Germinal center (tissue), 1 donor: ENCODE measurements around the gene SPATA16.
"Not testable (repeated sequence)": the region's sequence is repeated elsewhere in the genome, so short reads cannot be mapped to it uniquely, and the experiment has no call there.

Experiments
- DNase-seq: peaks from one replicate; pipeline ENCODE4 v3.0.0; 2012; ENCODE audit warnings: mixed read lengths, low spot score

SPATA16 gene

DNA sequence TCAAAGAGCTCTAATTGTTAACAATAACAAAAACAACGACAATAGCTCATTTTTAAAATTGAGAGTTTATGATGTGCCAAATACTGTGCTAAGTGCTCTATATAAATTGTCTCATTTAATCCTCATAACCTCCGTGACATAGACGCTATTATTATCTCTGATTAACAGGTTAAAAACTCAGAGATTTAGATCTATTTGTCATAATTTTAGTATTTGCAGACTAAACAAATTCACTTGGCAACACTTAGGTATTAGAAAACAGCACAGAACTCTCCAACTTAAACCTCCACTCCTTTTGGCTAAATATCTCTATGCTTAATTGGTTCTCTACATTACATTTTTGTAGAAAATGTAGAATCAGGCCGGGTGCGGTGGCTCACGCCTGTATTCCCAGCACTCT lies 136.4 kb downstream of the SPATA16 start:
- no peak for DNase-seq

DNA sequence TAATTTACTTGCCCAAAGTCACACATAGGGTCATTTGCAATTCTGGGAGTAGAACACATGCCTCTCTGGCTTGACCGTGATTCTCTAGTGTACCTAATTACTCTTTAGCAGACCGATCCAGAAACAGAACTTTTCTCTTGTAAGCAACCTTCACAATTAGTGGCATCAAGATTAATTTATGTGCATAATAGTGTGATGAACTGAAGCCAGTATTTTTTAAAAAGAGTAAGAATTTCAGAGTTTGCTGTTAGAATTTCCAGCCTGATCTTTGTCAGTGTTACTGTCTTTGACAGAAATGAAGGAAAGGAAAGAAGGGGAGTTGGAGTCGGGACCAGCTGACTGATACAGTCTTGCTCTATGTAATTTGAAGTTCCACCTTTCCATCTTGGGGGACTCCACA lies 137.1 kb downstream of the SPATA16 start:
- no peak for DNase-seq

DNA sequence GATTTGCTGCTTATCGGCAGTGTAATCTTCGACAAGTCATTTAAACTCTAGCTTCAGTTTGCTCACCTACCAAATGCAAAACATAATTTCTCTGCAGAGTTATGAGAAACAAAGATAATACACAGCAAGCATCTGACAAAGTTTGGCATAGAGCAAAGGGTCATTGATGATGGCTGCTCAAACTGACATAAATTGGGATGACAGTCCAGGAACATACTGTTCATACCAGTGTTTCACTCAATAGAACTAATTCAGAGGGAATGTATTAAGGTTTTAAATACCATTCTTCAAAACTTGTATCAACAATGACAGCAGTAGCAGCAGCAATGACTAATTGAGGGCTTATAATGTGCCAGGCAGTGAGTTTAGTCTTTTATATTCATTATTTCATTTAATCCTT lies 137.6 kb downstream of the SPATA16 start:
- DNase-seq, result no peak

DNA sequence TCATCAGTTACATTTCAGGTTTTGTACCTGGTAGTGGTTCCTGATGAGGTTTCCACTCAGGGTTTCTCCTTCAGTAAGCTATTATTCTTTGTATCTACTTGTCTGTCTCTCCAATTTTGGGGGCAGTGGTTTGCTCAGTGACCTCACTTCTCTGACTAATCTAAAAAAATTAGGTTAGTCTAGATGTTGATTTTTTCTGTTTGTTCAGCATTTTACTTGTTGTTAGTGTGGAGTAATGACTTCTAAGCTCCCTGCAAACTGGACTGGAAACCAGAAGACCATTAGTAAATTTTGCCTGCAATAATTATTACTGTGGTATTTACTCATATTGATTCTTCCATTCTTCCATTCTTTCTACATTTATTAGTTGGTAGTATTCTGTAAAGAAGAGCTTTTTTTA lies 139.4 kb downstream of the SPATA16 start:
- no peak for DNase-seq

DNA sequence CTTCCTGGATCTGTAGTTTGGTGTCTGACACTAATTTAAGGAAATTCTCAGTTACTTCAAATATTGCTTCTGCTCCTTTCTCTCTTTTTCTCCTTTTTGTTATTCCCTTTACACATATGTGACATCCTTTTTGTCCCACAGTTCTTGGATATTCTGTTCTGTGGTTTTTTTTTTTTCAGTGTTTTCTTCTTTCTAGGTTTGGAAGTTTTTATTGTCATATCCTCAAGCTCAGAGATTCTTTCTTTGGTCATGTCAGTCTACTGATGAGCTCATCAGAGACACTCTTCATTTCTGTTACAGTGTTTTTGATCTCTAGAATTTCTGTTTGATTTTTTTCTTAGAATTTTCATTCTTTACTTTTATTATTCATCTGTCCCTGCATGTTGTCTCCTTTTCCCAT lies 140.5 kb downstream of the SPATA16 start:
- DNase-seq, result no peak

DNA sequence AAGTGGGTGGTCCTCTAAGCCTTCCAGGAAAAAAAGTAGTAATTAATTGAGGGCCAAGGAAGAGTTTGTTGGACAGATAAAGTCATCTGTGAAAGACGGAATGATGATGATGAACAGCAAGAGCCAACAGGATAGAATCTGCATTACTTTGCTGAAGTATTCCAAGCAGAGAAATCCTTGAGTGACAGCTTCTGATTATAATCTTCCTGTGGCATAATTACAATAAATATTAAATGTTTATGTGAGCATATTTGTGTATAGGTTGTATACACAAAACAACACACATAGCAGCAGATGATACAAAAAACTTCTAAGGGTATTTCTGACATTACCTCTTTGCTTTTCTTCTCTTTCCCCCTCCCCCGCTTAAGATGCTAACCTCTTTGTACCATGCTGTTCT lies 147.6 kb downstream of the SPATA16 start:
- no peak for DNase-seq

DNA sequence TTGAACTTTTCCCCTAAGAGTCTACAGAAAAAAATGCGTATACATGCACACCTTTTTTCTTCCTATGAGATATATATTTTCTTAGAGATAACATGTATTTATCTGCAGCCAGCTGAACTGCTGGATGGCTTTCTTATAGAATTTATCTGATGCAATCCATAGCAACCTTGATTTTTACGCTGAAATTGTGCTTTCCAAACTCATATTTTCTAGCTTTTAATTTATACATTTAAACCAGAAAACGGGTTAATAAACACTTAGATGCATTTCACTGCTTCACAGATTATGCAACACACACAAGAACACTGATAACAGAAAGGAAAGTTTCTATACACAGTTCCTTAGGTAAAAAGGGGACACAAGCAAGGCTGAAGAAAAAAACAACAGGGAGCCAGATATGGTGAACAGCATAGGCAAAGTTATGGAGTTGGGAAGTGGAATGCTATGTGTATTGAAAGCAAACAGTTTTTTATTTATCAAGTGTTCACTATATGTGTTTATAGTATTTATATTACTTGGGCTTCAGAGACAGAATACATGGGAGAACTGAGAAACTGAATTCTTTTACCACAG lies 149.5 kb downstream of the SPATA16 start:
- no peak for DNase-seq

DNA sequence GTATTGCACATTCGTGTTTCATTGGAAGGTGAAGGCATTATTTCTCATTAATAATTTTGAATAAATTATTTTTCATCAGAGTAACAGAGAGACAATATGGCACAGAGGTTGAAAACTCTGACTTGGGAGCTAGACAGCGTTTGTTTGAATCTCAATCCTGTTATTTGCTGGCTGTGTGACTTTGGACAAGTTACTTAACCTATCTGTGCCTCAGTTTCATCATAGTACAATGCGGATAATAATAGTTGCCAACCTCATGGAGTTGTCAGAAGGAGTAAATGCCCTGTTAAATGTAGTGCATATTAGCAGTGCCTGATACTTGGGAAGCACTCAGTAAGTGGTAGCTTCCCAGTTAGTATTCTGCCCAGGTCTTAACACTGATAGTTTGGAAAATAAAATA lies 151.7 kb downstream of the SPATA16 start:
- no peak for DNase-seq

DNA sequence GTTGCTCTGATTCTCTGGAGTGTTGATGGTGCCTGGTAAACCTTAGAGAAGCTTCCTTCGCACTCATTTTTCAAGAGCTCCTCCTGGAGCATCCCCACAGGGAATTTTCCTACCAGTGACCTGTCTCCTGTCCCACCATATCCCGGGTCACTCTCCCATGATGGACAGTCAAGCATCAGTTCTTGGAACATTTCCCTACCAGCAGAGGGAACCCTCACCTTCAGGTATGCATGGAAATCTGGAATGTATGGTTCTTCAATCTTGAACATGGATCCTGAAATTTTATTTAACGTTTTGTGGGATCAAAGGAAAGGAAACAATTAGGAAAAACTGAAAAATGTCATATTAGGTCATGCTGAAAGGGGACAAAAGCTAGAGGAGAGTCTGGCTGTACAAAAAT lies 153.8 kb downstream of the SPATA16 start:
- no peak for DNase-seq

DNA sequence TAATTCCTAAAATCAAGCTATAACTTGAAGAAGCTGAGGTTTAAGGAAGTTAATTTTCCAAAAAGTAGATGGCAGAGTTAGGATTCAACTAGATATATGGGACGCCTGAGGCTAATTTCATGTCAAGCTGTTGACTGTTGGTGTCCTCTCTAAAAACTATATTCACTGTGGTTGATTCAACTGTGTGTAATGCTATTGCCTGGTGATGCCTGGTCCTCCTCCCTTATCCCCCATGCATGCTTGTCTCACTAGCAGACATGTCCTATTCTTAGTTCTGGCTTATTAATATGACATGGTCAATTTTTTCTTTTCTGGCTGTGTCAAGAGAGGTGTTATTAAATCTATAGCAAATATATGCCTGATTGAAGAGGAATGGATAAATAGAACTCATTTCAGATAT lies 156.1 kb downstream of the SPATA16 start:
- DNase-seq, result no peak

DNA sequence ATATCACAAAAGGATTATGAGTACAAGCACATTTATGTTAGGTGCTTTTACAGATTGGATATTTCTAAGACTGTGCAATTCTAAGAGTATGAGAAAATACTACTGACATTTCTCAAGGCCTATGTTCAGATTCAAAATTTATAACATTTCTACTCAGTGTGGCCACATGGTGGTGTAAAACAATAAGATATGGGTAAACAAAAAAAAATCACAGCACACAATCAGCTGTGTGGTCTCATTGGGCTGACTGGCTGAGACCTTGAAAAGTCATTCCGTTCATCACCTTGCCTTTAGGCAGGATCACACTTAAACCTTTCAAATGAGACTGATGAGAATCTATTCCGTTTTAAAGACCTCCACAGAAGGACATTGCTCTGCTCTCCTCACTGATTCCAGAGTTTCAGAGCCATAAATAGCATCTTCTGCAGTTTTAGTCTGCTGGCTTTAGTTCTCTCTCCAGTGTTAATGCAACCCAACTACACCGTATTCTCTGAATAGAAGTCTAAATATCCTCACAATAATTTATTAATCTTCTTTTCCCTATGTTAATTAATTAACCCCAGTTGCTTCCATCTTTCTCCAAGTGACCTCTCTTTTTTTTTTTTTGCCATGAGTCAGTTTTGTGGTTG lies 158.2 kb downstream of the SPATA16 start:
- no peak for DNase-seq

DNA sequence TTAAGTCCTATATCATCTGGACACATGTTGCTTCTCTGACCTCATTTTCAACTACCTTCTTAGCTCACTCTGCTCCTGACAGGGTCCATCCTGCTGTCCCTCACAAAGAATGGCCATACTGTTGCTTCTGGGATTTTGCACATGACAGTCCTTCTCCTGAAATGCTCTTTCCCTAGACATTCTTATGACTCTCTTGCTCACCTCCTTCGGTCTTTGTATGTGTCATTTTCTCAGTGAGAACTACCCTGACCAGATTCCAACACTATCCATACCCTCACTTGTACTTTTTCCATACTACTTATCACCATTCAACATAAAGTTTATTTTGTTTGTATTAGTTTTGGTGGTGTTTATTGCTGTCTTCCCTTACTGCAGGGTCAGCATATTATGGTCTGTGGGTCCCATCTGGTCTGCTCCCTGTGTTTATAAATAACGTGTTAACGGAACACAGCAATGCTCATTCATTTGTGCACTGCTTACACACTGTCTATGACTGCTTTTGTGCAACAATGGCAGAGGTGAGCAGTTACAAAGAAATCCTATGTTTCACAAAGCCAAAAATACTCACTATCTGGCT lies 159.5 kb downstream of the SPATA16 start:
- DNase-seq, result no peak

DNA sequence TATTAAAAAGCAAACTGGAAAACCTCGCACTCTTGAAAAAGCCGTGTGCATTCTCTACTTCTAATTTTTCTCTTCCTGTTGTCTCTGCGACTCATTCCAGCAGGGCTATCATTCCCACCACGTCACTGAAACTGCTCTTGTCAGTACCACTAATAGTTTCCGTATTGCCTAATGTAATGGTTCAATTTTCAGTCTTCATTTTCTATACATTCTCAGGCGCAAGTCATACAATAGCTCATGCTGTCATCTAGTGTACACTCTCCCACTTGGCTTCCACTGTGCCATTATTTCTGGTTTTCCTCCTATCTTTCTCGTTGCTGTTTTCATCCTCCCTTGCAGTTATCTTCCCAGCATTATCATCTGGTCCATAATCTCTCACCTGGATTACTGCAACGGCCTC lies 160.2 kb downstream of the SPATA16 start:
- DNase-seq, result no peak

DNA sequence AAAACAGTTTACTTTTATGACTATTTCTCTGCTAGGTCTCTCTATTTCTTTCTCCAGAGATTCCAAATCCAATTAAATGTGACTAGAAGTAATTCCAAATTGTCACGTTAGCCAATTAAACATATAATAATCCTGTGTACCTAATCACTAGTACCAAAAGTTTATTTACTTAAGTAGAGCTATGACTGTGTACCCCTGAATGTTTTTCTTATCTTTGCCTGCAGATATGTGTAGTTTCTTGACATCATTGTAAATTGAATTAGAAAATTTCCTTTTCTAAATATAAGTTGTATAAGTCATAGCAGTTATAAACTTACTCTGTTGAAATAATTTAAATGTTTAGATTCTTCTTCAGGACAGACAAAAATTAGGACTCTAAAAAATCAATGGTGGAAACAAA lies 163.3 kb downstream of the SPATA16 start:
- DNase-seq, result no peak

DNA sequence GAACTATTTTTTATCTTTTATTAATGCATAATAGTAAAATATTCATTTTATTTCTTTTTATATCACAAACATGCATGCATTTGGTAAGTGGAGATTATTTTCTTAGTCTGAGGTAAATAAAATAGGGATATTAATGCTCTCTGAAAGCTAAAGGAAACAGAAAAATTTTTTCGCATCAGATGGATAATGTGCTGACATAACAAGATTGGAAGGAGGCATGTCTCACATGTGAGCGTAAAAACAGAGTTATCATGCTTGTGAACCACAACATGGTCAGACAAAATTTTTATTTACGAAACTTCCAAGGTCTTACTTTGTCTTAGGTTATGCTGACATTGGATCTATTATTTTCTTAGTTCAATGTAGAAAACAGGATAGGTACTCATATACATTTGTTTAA lies 166.1 kb downstream of the SPATA16 start:
- no peak for DNase-seq

DNA sequence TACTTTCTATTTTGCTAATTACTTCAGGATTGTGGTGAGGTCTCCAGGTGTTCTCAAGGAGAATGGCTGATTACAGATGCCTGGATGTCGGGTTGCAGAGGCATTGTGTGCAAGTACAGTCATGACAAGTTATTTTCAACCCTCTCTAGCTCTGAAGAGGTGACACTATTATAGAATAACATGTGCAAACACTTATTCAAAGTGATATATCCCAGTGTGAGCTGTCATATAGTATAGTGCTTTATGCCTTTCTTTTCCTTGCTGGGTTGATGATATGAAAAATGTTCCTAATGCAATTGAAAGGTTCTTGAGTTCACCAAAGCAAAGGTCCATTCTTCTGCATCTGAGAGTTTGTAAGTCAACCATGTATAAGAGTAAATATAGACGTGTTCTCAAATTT lies 167.2 kb downstream of the SPATA16 start:
- DNase-seq, result no peak

DNA sequence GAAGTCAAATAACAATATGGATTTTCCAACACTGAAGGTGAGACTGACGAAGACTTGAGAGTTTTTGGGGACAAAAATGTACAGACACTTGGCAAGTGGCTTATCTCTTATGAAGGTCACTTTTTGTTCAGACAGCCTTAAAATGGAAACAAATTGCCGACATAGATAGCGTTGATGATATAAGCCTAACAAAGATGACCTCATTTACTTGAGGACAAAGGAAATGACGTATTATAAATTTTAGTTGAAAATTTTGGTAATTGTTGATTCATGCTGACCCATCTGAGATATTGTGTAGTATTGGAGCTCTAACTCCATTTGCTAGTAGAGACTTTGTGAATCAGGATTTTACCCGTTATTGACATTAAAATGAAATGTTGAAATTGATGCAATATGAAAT lies 168.3 kb downstream of the SPATA16 start:
- DNase-seq, result no peak

DNA sequence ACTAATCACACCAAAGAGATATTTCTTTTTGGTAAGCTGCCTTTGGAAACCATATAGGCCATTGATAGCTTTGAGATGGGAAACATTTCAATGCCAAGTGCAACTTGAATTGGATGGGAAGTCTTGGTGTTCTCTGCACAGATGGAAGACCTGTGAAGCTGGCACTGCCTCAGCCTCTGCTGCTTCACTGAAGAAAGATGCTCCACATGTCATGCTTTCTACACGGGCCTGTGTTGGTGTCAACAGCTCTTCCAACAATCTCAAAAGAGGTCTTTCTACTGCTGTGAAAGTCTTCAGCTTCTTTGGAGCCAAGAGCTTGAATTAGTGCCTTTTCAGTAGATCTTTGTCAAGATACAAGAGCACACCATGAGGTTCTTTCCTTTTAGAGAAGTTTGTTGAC lies 169.0 kb downstream of the SPATA16 start:
- DNase-seq, result no peak

DNA sequence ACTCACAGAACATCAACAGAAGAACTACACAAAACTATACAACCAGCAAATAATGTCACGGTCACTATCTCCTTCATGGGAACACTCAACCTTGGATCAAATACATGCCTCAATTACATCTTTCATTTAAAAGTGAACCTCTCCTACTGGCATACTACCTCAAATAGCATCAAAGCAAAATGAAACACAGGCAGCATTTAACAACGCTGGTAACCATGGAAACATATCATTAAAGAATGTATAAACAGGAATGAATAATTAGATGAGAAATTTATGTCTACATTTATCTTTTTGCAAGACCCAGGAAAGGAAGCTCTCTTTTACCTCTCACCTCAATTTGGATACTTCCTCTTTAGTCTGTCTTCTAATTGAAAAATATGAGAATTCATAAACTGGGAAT lies 172.4 kb downstream of the SPATA16 start:
- DNase-seq, result no peak

DNA sequence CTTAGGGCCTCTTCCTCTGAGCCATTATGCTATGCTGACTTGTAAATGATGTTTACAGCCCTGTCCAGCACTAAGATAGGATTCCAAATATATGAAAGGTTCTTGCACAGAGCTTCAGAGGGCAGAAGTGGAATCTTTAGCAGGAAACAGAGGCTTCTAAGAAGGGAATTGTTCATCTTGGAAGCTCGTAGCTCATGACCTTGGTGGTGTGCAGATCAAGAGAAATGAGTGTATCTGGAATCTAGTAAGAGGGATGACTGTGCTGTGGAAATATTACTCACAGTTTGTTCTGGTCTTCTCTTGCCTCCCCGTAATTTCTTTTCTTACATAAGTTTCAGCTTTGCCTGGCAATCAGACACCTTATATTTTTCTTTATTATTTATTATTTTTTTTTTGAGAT lies 175.8 kb downstream of the SPATA16 start:
- DNase-seq, result no peak

DNA sequence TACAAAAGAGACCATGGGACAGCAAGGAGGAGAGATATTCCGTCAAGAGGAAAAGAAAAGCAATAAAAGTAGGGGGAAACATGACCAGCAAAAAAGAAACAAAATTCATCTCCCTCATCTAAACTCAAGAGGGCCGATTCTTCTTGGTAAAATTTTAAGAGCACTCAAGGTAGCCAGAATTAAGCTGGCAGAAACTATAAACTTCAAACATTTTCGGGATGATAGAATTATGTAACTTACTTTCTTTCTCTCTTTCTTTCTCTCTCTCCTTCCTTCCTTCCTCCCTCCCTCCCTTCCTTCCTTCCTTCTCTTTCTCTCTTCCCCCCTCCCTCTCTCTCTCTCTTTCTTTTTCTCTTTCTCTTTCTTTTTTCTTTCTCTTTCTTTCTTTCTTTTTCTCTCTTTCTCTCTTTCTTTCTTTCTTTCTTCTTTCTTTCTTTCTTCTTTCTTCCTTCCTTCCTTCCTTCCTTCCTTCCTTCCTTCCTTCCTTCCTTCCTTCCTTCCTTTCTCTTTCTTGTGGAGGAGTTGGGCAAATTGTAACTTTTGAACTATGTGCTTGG lies 180.3 kb downstream of the SPATA16 start:
- DNase-seq, result not testable (repeated sequence)

DNA sequence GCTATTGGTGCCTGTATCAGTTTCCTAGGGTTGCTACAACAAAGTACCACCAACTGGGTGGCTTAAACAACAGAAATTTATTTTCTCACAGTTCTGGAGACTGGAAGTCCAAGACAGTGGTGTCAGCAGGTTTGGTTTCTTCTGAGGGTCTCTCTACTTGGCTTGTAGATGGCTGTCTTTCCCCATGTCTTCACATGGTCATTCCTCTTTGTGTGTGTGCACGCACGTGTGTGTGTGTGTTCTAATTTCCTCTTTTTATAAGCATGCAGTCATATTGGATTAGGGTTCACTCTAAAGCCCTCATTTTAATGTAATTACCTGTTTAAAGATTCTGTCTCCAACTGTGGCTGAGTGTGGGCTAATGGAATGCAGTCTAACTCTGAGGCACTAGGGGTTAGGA lies 182.5 kb downstream of the SPATA16 start:
- no peak for DNase-seq

DNA sequence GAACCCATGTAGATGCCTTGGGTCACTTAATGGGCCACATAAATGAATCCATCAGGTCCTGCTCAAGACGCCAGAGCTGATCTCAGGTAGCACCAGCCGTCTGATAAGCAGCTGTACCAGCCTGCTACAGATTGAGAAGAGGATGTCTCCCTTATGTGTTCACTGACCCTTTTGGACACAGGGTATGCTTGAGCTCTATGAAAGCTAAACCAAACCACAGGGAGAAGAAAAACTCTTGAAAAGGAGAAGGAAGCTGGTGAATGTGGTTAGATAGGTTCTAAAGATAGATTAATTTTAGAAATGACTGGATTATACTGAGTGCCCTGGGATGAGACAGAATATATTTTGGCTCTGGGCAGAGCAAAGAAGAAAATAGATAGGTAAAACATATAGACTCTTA lies 187.5 kb downstream of the SPATA16 start:
- DNase-seq, result no peak

DNA sequence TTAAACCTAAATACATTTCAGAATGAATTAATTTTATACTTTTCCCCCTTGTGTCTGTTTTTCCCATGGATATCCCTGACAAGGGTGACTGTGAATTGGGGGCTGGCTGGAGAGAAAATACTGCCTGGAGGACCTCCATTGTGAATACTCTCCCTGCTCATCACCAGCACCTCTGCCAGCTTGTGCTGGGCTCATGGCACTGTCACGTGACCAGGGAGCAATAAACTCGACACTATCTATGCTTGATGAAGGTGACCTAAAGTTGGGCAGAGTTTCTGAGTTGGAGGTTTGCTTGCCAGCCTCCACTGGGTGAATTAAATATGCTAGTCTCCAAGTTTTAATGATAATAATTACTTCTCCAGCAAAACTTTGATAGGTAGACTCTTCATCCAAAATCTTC lies 189.5 kb downstream of the SPATA16 start:
- DNase-seq, result no peak
